ENCODE data around the gene RALGDS. TPM values are rescaled to one million over a fixed set of nuclear protein-coding genes. Genes with fewer than 3 reads are reported as not detected.

RALGDS gene
- total RNA-seq, 1 experiment from 2014 or later, result 40.1 TPM

DNA sequence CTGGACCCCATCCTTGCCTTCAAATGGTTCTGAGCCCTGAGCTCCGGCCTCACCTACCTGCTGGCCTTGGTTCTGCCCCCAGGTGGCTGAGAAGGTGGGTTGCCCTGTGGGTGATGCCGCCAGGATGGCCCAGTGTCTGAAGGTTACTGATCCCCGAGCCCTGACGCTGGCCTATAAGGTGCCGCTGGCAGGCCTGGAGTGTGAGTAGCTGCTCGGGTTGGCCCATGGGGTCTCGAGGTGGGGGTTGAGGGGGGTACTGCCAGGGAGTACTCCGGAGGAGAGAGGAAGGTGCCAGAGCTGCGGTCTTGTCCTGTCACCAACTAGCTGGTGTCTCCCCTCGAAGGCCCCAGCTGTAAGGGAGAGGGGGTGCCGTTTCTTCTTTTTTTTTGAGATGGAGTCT, 54.0 kb downstream of the RALGDS start:
- H3K27me3 ChIP-seq (replicated peaks; ENCODE audit: insufficient read depth, low read depth, low read length, poor library complexity), result no peaks in the 10 kb centered on the region
- no peak overlapping the region for H3K27ac ChIP-seq (ENCODE audit: low read depth, low read length, poor library complexity, severe bottlenecking)
- H3K36me3 ChIP-seq (ENCODE audit: insufficient read depth, low read length, poor library complexity, severe bottlenecking), result no peaks in the 10 kb centered on the region
- CTCF ChIA-PET, result no interaction called here
- no peak overlapping the region for H3K4me3 ChIP-seq (ENCODE audit: low read depth, low read length, poor library complexity, severe bottlenecking)
- no peak for TF ChIP-seq EZH2 (IDR thresholded peaks at IDR 0.05; ENCODE audit: borderline replicate concordance, low read depth, low read length, poor library complexity, severe bottlenecking)
- TF ChIP-seq, protein P1, sequence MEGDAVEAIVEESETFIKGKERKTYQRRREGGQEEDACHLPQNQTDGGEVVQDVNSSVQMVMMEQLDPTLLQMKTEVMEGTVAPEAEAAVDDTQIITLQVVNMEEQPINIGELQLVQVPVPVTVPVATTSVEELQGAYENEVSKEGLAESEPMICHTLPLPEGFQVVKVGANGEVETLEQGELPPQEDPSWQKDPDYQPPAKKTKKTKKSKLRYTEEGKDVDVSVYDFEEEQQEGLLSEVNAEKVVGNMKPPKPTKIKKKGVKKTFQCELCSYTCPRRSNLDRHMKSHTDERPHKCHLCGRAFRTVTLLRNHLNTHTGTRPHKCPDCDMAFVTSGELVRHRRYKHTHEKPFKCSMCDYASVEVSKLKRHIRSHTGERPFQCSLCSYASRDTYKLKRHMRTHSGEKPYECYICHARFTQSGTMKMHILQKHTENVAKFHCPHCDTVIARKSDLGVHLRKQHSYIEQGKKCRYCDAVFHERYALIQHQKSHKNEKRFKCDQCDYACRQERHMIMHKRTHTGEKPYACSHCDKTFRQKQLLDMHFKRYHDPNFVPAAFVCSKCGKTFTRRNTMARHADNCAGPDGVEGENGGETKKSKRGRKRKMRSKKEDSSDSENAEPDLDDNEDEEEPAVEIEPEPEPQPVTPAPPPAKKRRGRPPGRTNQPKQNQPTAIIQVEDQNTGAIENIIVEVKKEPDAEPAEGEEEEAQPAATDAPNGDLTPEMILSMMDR (conservative IDR thresholded peaks at IDR 0.05; ENCODE audit: low read depth, low read length), result no peak
- no TSS peak for BruUV-seq (replicated peaks)
- DNase-seq (ENCODE audit: low spot score), result no peak
- POLR2A ChIA-PET (ENCODE audit: low non-redundant PET), result no interaction called here
- H3K4me1 ChIP-seq (ENCODE audit: insufficient read depth, low read length, poor library complexity, severe bottlenecking), result no peaks in the 10 kb centered on the region
- intact Hi-C loops (cut with micrococcal nuclease; ENCODE audit: unreplicated experiment), result no loop called here
- no peaks in the 10 kb centered on the region for H3K9me3 ChIP-seq (ENCODE audit: low read depth, low read length, poor library complexity, severe bottlenecking)

DNA sequence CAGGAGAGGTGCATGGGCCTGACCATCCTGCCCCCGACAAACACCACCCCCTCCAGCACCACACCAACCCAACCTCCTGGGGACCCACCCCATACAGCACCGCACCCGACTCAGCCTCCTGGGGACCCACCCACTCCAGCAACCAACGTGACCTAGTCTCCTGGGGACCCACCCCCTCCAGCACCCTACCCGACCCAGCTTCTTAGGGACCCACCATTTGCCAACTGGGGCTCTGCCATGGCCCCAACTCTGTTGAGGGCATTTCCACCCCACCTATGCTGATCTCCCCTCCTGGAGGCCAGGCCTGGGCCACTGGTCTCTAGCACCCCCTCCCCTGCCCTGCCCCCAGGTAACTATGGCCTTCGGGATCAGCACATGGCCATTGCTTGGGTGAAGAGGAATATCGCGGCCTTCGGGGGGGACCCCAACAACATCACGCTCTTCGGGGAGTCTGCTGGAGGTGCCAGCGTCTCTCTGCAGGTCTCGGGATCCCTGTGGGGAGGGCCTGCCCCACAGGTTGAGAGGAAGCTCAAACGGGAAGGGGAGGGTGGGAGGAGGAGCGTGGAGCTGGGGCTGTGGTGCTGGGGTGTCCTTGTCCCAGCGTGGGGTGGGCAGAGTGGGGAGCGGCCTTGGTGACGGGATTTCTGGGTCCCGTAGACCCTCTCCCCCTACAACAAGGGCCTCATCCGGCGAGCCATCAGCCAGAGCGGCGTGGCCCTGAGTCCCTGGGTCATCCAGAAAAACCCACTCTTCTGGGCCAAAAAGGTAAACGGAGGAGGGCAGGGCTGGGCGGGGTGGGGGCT, 54.7 kb downstream of the RALGDS start:
- DNase-seq (ENCODE audit: low spot score), result no peak
- intact Hi-C loops (cut with micrococcal nuclease; ENCODE audit: unreplicated experiment), result no loop called here
- ChIA-PET CTCF (no interaction called here), POLR2A (ENCODE audit: low non-redundant PET) (no interaction called here)
- Histone ChIP-seq H3K27ac (ENCODE audit: low read depth, low read length, poor library complexity, severe bottlenecking) (no peak overlapping the region), H3K4me3 (ENCODE audit: low read depth, low read length, poor library complexity, severe bottlenecking) (no peak overlapping the region), H3K4me1 (ENCODE audit: insufficient read depth, low read length, poor library complexity, severe bottlenecking) (no peaks in the 10 kb centered on the region), H3K9me3 (ENCODE audit: low read depth, low read length, poor library complexity, severe bottlenecking) (no peaks in the 10 kb centered on the region), H3K27me3 (replicated peaks; ENCODE audit: insufficient read depth, low read depth, low read length, poor library complexity) (no peaks in the 10 kb centered on the region), H3K36me3 (ENCODE audit: insufficient read depth, low read length, poor library complexity, severe bottlenecking) (no peaks in the 10 kb centered on the region)
- TF ChIP-seq, protein P1 (conservative IDR thresholded peaks at IDR 0.05; ENCODE audit: low read depth, low read length), result no peak
- no peak for TF ChIP-seq EZH2 (IDR thresholded peaks at IDR 0.05; ENCODE audit: borderline replicate concordance, low read depth, low read length, poor library complexity, severe bottlenecking)
- no TSS peak for BruUV-seq (replicated peaks)

DNA sequence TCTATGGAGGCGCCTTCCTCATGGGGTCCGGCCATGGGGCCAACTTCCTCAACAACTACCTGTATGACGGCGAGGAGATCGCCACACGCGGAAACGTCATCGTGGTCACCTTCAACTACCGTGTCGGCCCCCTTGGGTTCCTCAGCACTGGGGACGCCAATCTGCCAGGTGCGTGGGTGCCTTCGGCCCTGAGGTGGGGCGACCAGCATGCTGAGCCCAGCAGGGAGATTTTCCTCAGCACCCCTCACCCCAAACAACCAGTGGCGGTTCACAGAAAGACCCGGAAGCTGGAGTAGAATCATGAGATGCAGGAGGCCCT, 56.0 kb downstream of the RALGDS start:
- TF ChIP-seq, protein P1 (conservative IDR thresholded peaks at IDR 0.05; ENCODE audit: low read depth, low read length), result no peak
- no peak for TF ChIP-seq EZH2 (IDR thresholded peaks at IDR 0.05; ENCODE audit: borderline replicate concordance, low read depth, low read length, poor library complexity, severe bottlenecking)
- no peaks in the 10 kb centered on the region for H3K9me3 ChIP-seq (ENCODE audit: low read depth, low read length, poor library complexity, severe bottlenecking)
- intact Hi-C loops (cut with micrococcal nuclease; ENCODE audit: unreplicated experiment), result no loop called here
- no peaks in the 10 kb centered on the region for H3K4me1 ChIP-seq (ENCODE audit: insufficient read depth, low read length, poor library complexity, severe bottlenecking)
- BruUV-seq (replicated peaks), result no TSS peak
- H3K27me3 ChIP-seq (replicated peaks; ENCODE audit: insufficient read depth, low read depth, low read length, poor library complexity), result no peaks in the 10 kb centered on the region
- DNase-seq (ENCODE audit: low spot score), result no peak
- no peak overlapping the region for H3K27ac ChIP-seq (ENCODE audit: low read depth, low read length, poor library complexity, severe bottlenecking)
- no peaks in the 10 kb centered on the region for H3K36me3 ChIP-seq (ENCODE audit: insufficient read depth, low read length, poor library complexity, severe bottlenecking)
- no peak overlapping the region for H3K4me3 ChIP-seq (ENCODE audit: low read depth, low read length, poor library complexity, severe bottlenecking)
- CTCF ChIA-PET, result no interaction called here
- POLR2A ChIA-PET (ENCODE audit: low non-redundant PET), result no interaction called here

Measured in A673 (cell line).